HCT116 (cell line): ENCODE results near the gene POU2AF1. TPM values are rescaled to one million over a fixed set of nuclear protein-coding genes. Genes with fewer than 3 reads are reported as not detected.

Experiments
- ATAC-seq: fragments of 200-7000 bp; cut with Tn5 transposase; 2 replicates; pipeline ENCODE4 v1.9.1; 2020; ENCODE audit warnings: mild to moderate bottlenecking, moderate library complexity
- BruUV-seq: library from RNA; stranded (reverse); fragments of 400-500 nt; replicated peaks from 2 replicates; lab custom pipeline; 2021; lab: Mats Ljungman, UMichigan
- CTCF ChIA-PET: fragments of 300-600 bp; sonication (Branson Sonifier 250); formaldehyde crosslinking; loops from one replicate; lab custom pipeline; 2021; ENCODE audit warnings: antibody characterized with exemption; lab: Charles Lee
- POLR2A ChIA-PET: fragments of 300-600, 350-600 bp; sonication (Branson Sonifier 250); formaldehyde crosslinking; loops from one replicate; lab custom pipeline; 2021; ENCODE audit warnings: antibody characterized with exemption; lab: Charles Lee
- RAD21 ChIA-PET, 2 experiments: fragments of 300-600 bp; sonication (Branson Sonifier 250); formaldehyde crosslinking; loops; one replicate each; lab custom pipeline; 2023; ENCODE audit warnings: low total read pairs in 2 of 2; ENCODE audit not compliant: uncharacterized antibody in 2 of 2, unreplicated experiment in 2 of 2, low non-redundant PET in 1 of 2; lab: Charles Lee
- DNase-seq: peaks from one replicate; pipeline ENCODE4 v3.0.0-alpha.2; 2010; ENCODE audit warnings: low read depth, low spot score
- H2AFZ ChIP-seq: fragments of 200-600 bp; shearing (Covaris generic), sonication (generic); 2 replicates; pipeline ENCODE4 v1.6.1; 2017; ENCODE audit warnings: low read depth, mixed run types, mixed read lengths, antibody characterized with exemption, low read length; ENCODE audit not compliant: poor library complexity, severe bottlenecking
- H3K27ac ChIP-seq: 2 replicates; pipeline ENCODE4 v1.5.1; 2012; ENCODE audit warnings: low read depth, low read length
- H3K27me3 ChIP-seq: fragments of 200-600 bp; sonication (generic); 2 replicates; pipeline ENCODE4 v1.6.1; 2016; ENCODE audit warnings: mixed run types, low read length, mixed read lengths; ENCODE audit not compliant: insufficient read depth
- H3K36me3 ChIP-seq, 2 experiments: fragments of 200-500 bp in 1 of 2; fragments of 200-600 bp in 1 of 2; sonication (Bioruptor generic) in 1 of 2; sonication (generic) in 1 of 2; 2 replicates each; pipeline versions ENCODE4 v1.5.1 to v1.6.1; 2014 to 2016; ENCODE audit warnings: low read length in 2 of 2, inconsistent platforms in 1 of 2, mixed read lengths in 1 of 2, mixed run types in 1 of 2; ENCODE audit not compliant: insufficient read depth in 2 of 2, control insufficient read depth in 1 of 2
- H3K4me1 ChIP-seq, 2 experiments: fragments of 200-600 bp in 1 of 2; sonication (generic) in 1 of 2; 2 replicates each; pipeline versions ENCODE4 v1.5.1 to v1.6.1; 2012 to 2017; ENCODE audit warnings: low read length in 2 of 2, inconsistent platforms in 1 of 2, mild to moderate bottlenecking in 1 of 2, mixed read lengths in 1 of 2, mixed run types in 1 of 2, moderate library complexity in 1 of 2; ENCODE audit not compliant: insufficient read depth in 2 of 2, control insufficient read depth in 1 of 2
- H3K4me2 ChIP-seq: fragments of 200-600 bp; sonication (generic); 2 replicates; pipeline ENCODE4 v1.6.1; 2017; ENCODE audit warnings: mixed run types, low read length, mixed read lengths
- H3K4me3 ChIP-seq, 2 experiments: fragments of 200-600 bp in 1 of 2; sonication (generic) in 1 of 2; replicated peaks in 1 of 2; 2 replicates each; pipeline ENCODE4 v1.5.1; 2011 to 2016; ENCODE audit warnings: low read length in 2 of 2, control low read depth in 1 of 2, low read depth in 1 of 2, mild to moderate bottlenecking in 1 of 2, mixed read lengths in 1 of 2, mixed run types in 1 of 2
- H3K79me2 ChIP-seq: fragments of 200-600 bp; sonication (generic); 2 replicates; pipeline ENCODE4 v1.6.1; 2017; ENCODE audit warnings: mild to moderate bottlenecking, mixed run types, low read length, moderate library complexity, mixed read lengths; ENCODE audit not compliant: insufficient read depth
- H3K9ac ChIP-seq: fragments of 200-600 bp; sonication (generic); 2 replicates; pipeline ENCODE4 v1.6.1; 2016; ENCODE audit warnings: low read length, mixed read lengths
- H3K9me2 ChIP-seq: fragments of 200-600 bp; sonication (generic), shearing (Covaris generic); 2 replicates; pipeline ENCODE4 v1.6.1; 2017; ENCODE audit warnings: mixed run types, mild to moderate bottlenecking, moderate library complexity; ENCODE audit not compliant: insufficient read depth
- H3K9me3 ChIP-seq, 2 experiments: fragments of 200-500 bp in 1 of 2; fragments of 200-600 bp in 1 of 2; sonication (Bioruptor generic) in 1 of 2; sonication (generic) in 1 of 2; 2 replicates each; pipeline ENCODE4 v1.6.1; 2014 to 2017; ENCODE audit warnings: low read length in 2 of 2, mixed read lengths in 2 of 2, inconsistent platforms in 1 of 2, low read depth in 1 of 2, mild to moderate bottlenecking in 1 of 2, mixed run types in 1 of 2, moderate library complexity in 1 of 2; ENCODE audit not compliant: control insufficient read depth in 1 of 2, insufficient read depth in 1 of 2
- H4K20me1 ChIP-seq: fragments of 200-600 bp; sonication (generic), shearing (Covaris generic); 2 replicates; pipeline ENCODE4 v1.6.1; 2017; ENCODE audit warnings: mixed run types, mild to moderate bottlenecking, moderate library complexity; ENCODE audit not compliant: insufficient read depth
- CEBPB ChIP-seq: IDR thresholded peaks from 2 replicates; pipeline ENCODE4 v1.6.1; 2012; ENCODE audit warnings: low read depth
- EGR1 ChIP-seq: IDR thresholded peaks from 2 replicates; pipeline ENCODE4 v1.6.1; 2012; ENCODE audit warnings: low read depth
- ELF1 ChIP-seq: IDR thresholded peaks from 2 replicates; pipeline ENCODE4 v1.6.1; 2012; ENCODE audit warnings: low read depth, borderline replicate concordance
- JUND ChIP-seq: IDR thresholded peaks from 2 replicates; pipeline ENCODE4 v1.6.1; 2012
- POLR2A ChIP-seq: IDR thresholded peaks from 2 replicates; pipeline ENCODE4 v1.7.0; 2011; ENCODE audit warnings: borderline replicate concordance; ENCODE audit not compliant: insufficient read depth, insufficient read length; ENCODE audit errors: extremely low read depth
- RAD21 ChIP-seq: IDR thresholded peaks from 2 replicates; pipeline ENCODE4 v1.6.1; 2012; ENCODE audit warnings: low read depth, mild to moderate bottlenecking
- TCF7L2 ChIP-seq: IDR thresholded peaks from 2 replicates; pipeline ENCODE4 v1.7.0; 2011; ENCODE audit warnings: borderline replicate concordance, inconsistent platforms; ENCODE audit not compliant: insufficient read depth, insufficient read length; ENCODE audit errors: extremely low read depth
- intact Hi-C: fragments of 100-400 bp; cut with micrococcal nuclease; formaldehyde crosslinking; loops from 2 replicates; pipeline ENCODE4 v1.10.0; 2022
- total RNA-seq: library from RNA; stranded (reverse); gene quantifications from one replicate; pipeline ENCODE4 v1.2.1, GENCODE V29; 2021; ENCODE audit not compliant: unreplicated experiment
- TF ChIP-seq, protein P1 (sequence below): IDR thresholded peaks from 2 replicates; pipeline ENCODE4 v1.6.1; 2012; ENCODE audit warnings: low read depth
- TF ChIP-seq, protein P2 (sequence below): IDR thresholded peaks from 2 replicates; pipeline ENCODE4 v1.6.1; 2011; ENCODE audit warnings: mild to moderate bottlenecking, low read length, moderate library complexity; ENCODE audit not compliant: insufficient replicate concordance; ENCODE audit errors: extremely low read depth
- TF ChIP-seq, protein P3 (sequence below), 3 experiments: fragments of 200-600 bp in 1 of 3; sonication (generic) in 1 of 3; IDR thresholded peaks in 2 of 3; conservative IDR thresholded peaks in 1 of 3; 2 replicates each; pipeline ENCODE4 v1.5.1; 2012 to 2017; ENCODE audit warnings: low read depth in 2 of 3, low read length in 2 of 3, antibody characterized with exemption in 1 of 3, borderline replicate concordance in 1 of 3, control low read depth in 1 of 3, mild to moderate bottlenecking in 1 of 3, mixed read lengths in 1 of 3, mixed run types in 1 of 3, moderate library complexity in 1 of 3; ENCODE audit not compliant: insufficient read depth in 1 of 3

Gene POU2AF1
- total RNA-seq, 1 experiment from 2014 or later, result 0.17 TPM

DNA sequence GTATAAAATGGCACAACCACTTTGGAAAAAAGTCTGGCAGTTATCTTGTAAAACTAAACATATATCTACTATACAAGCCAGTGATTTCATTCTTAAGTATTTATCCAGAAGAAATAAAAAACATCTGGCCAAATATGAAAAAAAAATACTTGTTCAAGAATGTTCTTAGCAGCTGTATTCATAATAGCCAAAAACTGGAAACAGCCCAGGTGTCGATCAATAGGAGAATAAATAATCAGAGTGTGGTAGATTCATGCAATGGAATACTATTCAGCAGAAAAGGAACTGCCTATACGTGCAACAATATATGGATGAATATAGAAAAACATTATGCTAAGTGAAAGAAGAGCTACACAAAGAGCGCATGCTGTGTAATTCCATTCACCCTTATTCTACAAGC, 36.7 kb downstream of the POU2AF1 start:
- ATAC-seq (no peak), DNase-seq (no peak)
- BruUV-seq, result no TSS peak
- Histone ChIP-seq H2AFZ (no peak overlapping the region), H3K79me2 (no peaks in the 10 kb centered on the region), H3K36me3 (no peaks in the 10 kb centered on the region), H3K9me3 (no peaks in the 10 kb centered on the region), H3K4me2 (no peak overlapping the region), H3K4me1 (no peaks in the 10 kb centered on the region), H3K4me3 (no peak overlapping the region), H3K9ac (no peak overlapping the region), H3K27me3 (0 out of 2 replicates have a peak, but pooled peaks cover 3% of the 10 kb centered on the region), H3K9me2 (no peaks in the 10 kb centered on the region)
- ChIA-PET RAD21 (no interaction called here), POLR2A (no interaction called here), CTCF (no interaction called here)
- intact Hi-C loops, result no loop called here
- TF ChIP-seq ELF1 (no peak), EGR1 (no peak), POLR2A (no peak), RAD21 (no peak), JUND (no peak), TCF7L2 (no peak), CEBPB (no peak)
- TF ChIP-seq, protein P1, sequence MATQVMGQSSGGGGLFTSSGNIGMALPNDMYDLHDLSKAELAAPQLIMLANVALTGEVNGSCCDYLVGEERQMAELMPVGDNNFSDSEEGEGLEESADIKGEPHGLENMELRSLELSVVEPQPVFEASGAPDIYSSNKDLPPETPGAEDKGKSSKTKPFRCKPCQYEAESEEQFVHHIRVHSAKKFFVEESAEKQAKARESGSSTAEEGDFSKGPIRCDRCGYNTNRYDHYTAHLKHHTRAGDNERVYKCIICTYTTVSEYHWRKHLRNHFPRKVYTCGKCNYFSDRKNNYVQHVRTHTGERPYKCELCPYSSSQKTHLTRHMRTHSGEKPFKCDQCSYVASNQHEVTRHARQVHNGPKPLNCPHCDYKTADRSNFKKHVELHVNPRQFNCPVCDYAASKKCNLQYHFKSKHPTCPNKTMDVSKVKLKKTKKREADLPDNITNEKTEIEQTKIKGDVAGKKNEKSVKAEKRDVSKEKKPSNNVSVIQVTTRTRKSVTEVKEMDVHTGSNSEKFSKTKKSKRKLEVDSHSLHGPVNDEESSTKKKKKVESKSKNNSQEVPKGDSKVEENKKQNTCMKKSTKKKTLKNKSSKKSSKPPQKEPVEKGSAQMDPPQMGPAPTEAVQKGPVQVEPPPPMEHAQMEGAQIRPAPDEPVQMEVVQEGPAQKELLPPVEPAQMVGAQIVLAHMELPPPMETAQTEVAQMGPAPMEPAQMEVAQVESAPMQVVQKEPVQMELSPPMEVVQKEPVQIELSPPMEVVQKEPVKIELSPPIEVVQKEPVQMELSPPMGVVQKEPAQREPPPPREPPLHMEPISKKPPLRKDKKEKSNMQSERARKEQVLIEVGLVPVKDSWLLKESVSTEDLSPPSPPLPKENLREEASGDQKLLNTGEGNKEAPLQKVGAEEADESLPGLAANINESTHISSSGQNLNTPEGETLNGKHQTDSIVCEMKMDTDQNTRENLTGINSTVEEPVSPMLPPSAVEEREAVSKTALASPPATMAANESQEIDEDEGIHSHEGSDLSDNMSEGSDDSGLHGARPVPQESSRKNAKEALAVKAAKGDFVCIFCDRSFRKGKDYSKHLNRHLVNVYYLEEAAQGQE, result no peak
- TF ChIP-seq, protein P2, sequence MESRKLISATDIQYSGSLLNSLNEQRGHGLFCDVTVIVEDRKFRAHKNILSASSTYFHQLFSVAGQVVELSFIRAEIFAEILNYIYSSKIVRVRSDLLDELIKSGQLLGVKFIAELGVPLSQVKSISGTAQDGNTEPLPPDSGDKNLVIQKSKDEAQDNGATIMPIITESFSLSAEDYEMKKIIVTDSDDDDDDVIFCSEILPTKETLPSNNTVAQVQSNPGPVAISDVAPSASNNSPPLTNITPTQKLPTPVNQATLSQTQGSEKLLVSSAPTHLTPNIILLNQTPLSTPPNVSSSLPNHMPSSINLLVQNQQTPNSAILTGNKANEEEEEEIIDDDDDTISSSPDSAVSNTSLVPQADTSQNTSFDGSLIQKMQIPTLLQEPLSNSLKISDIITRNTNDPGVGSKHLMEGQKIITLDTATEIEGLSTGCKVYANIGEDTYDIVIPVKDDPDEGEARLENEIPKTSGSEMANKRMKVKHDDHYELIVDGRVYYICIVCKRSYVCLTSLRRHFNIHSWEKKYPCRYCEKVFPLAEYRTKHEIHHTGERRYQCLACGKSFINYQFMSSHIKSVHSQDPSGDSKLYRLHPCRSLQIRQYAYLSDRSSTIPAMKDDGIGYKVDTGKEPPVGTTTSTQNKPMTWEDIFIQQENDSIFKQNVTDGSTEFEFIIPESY, result no peak
- TF ChIP-seq, protein P3, sequence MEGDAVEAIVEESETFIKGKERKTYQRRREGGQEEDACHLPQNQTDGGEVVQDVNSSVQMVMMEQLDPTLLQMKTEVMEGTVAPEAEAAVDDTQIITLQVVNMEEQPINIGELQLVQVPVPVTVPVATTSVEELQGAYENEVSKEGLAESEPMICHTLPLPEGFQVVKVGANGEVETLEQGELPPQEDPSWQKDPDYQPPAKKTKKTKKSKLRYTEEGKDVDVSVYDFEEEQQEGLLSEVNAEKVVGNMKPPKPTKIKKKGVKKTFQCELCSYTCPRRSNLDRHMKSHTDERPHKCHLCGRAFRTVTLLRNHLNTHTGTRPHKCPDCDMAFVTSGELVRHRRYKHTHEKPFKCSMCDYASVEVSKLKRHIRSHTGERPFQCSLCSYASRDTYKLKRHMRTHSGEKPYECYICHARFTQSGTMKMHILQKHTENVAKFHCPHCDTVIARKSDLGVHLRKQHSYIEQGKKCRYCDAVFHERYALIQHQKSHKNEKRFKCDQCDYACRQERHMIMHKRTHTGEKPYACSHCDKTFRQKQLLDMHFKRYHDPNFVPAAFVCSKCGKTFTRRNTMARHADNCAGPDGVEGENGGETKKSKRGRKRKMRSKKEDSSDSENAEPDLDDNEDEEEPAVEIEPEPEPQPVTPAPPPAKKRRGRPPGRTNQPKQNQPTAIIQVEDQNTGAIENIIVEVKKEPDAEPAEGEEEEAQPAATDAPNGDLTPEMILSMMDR (IDR thresholded peaks at IDR 0.05 in 2 of 3, conservative IDR thresholded peaks at IDR 0.05 in 1 of 3; ENCODE audit: borderline replicate concordance in 1 of 3, insufficient read depth in 1 of 3, low read depth in 2 of 3, low read length in 2 of 3), result no peak
- TF ChIP-seq, all 23 proteins: peak for 0
- no peaks in the 10 kb centered on the region for H4K20me1 ChIP-seq
- no peak overlapping the region for H3K27ac ChIP-seq
